NCI-H2081 (cell line): ENCODE results near the gene CCDC43.
A peak's percentile ranks its signal among the peaks of the same experiment; 100 is the strongest.
"Not testable (repeated sequence)": the region's sequence is repeated elsewhere in the genome, so short reads cannot be mapped to it uniquely, and the experiment has no call there.

Experiments used
- DNase-seq, 2 experiments: peaks; one replicate each; lab custom pipeline; 2025; lab: John Stamatoyannopoulos, UW

Gene CCDC43, protein sequence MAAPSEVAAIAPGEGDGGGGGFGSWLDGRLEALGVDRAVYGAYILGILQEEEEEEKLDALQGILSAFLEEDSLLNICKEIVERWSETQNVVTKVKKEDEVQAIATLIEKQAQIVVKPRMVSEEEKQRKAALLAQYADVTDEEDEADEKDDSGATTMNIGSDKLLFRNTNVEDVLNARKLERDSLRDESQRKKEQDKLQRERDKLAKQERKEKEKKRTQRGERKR

GRCh38 chr17:44689477-44690217 lies at the start of gene CCDC43:
TSS of gene CCDC43 (minus strand) at chr17:44689776. CDS start at chr17:44689753, 23 bp downstream.
- DNase-seq, result peak; percentile 87 to 91

DNA sequence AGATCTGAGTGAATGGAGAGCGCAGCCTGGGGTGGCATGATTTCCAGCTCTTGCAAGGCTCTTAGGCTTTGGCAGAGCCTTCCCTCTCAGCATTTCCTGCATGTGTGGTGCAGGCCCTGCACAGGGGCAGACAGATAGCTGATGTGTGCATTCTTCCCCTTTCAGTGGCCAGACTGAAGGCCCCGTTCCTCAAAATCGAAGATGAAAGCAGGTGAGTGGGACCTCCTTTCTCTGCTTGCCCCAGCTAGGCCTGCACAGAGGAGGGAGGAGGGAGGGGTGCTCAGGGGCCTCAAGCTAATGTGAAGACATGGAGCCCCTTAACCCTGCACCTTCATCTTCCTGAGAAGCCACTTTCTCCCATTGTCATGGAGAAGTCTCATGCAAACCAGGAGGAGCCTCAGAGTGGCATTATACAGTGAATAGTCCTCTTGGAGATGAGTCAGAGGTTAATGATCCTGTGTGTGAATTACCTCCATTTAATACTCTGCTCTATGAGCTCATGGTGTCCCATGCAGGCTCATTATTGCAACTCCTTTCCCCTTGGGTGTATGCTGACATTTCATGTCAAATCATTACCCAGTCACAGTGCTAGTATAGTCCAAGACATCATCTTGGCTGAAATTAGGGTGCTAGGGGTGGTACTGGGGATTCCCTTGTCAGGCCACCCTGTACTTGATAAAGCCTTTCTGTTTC lies 48.8 kb upstream of the CCDC43 start:
- DNase-seq, result no peak

- DNase-seq, result no peak
Observed at GRCh38 chr17:44736551-44737240, 47.1 kb upstream of the CCDC43 start.

DNA sequence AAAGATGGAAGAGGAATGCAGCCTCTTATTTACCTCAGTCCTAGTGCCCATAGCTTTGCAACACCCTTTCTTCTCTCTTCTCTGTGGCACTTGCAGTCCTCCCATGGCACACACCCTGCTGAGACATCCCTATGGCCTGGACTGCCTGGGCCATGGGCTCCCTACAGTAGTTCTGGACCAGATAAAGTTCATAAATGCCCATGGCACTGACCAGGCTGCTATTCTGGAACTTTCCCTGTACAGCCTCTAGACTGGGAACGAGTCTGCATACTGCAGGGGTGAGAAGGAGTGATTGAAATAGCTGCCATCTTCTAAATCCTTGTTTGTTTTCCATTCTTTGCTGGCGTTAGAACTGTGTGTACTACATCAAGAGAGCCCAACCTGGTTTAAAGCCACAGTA lies 44.7 kb upstream of the CCDC43 start:
- DNase-seq, result no peak

- peak in 1 of 2 experiments; percentile 5 for DNase-seq
Observed at GRCh38 chr17:44733753-44734152, 44.2 kb upstream of the CCDC43 start.

DNA sequence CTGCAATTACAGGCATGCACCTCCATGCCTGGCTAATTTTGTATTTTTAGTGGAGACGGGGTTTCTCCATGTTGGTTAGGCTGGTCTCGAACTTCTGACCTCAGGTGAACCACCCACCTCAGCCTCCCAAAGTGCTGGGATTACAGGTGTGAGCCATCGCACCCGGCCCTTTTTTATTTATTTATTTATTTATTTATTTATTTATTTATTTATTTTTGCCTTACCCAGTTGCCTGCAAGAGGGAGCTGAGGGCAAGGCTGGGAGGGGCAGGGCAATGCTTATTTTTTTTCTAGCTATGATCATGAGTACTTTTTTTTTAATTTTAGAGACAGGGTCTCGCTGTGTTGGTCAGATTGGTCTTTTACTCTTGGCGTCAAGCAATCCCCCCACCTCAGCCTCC lies 36.5 kb upstream of the CCDC43 start:
- DNase-seq, result not testable (repeated sequence)

GRCh38 chr17:44722254-44722653 lies 32.7 kb upstream of the CCDC43 start:
- no peak for DNase-seq

GRCh38 chr17:44719444-44719843 lies 29.9 kb upstream of the CCDC43 start:
- DNase-seq, result no peak

GRCh38 chr17:44708401-44709263 lies 19.1 kb upstream of the CCDC43 start, which contains the start of gene DBF4B:
TSS of gene DBF4B (plus strand) at chr17:44708665. CDS start at chr17:44708821, 156 bp downstream.
- DNase-seq, result peak; percentile 90 to 95

GRCh38 chr17:44707755-44708400 lies 18.3 kb upstream of the CCDC43 start:
- no peak for DNase-seq

DNA sequence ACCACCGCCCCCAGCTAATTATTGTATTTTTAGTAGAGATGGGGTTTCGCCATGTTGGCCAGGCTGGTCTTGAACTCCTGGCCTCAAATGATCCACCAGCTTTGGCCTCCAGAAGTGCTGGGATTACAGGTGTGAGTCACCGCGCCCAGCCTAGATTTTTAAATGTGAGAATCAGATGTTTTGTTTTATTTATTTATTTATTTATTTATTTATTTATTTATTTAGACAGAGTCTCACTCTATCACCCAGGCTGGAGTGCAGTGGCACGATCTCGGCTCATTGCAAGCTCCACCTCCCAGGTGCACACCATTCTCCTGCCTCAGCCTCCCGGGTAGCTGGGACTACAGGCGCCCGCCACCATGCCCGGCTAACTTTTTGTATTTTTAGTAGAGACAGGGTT lies 10.7 kb upstream of the CCDC43 start:
- not testable (repeated sequence) for DNase-seq

GRCh38 chr17:44693609-44694008 lies 4.0 kb upstream of the CCDC43 start:
- no peak for DNase-seq

- not testable (repeated sequence) for DNase-seq
Observed at GRCh38 chr17:44690746-44691306, 1.2 kb upstream of the CCDC43 start.

GRCh38 chr17:44688675-44689476 lies 700 bp downstream of the CCDC43 start:
- DNase-seq, result peak in 1 of 2 experiments; percentile 21

GRCh38 chr17:44688200-44688599 lies 1.4 kb downstream of the CCDC43 start:
- DNase-seq, result no peak

DNA sequence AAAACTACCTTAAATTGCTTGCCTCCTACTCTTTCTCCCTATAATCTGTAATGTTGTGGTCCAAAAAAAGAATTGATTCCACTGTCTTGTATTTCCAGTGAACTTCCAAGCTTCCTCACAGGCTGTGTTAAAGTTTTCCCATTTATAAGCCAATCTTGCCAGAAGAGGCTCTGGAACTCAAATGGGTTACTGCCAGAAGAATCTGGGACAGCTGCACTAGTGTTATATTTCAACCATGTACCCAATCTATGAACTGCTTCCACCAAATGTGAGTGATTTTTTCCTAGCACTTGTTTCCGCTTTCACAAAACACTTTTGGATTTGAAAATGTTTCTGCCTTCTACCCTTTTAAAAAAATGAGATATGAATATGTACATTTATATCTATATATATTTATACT lies 1.8 kb downstream of the CCDC43 start:
- no peak for DNase-seq

GRCh38 chr17:44683303-44683702 lies 6.3 kb downstream of the CCDC43 start:
- DNase-seq, result not testable (repeated sequence)

DNA sequence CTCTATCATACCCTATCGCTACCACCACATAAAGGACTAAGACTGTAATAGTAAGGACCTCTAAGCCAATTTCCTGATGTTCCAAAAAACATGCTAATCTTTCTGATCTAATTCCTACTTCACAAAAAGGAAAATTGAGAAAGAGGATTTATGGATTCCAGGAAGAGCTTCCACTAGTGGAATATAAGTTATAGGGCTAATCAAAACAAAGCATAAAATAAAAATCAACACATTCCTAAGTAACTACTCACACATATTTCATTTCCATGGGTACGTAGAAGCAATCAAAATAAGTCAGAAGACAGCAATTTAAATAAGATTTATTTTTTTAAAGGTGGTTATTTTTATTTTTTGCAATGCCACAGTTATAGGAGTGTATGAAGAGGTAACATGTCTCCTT lies 12.4 kb downstream of the CCDC43 start:
- no peak for DNase-seq

DNA sequence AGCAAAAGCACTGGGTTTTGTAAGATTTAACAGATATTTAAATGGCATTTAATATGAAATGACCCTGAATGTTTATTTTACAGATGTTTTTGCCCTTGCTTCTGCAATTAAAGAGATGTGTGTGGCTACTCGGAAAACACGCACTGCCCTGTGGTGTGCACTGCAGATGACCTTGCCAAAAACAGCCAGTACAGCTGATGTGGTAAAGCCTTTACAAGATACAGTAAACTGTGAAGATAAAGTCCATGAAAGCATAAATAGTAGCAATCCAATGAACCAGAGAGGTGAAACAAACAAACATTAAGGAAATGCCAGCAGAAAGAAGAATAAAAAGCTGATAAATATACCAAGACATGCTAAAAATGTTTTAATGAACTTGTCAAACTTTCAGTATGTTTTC lies 15.7 kb downstream of the CCDC43 start:
- DNase-seq, result no peak
